ENCODE results near the gene TMEM184B. TPM values are rescaled to one million over a fixed set of nuclear protein-coding genes. Genes with fewer than 3 reads are reported as not detected.

Gene TMEM184B
- total and polyA plus RNA-seq, 2 donors from 2014 or later = 22.9 to 54.1 TPM

- Histone ChIP-seq H3K27me3 (ENCODE audit: control insufficient read depth, insufficient read depth, low read length) (no peaks in the 10 kb centered on the region), H3K4me3 (ENCODE audit: low read length in 3 of 3) (no peak overlapping the region), H3K27ac (ENCODE audit: low read depth in 2 of 2, low read length in 2 of 2) (peak overlapping the region; percentile 95 to 97), H3K36me3 (ENCODE audit: control insufficient read depth in 2 of 3, insufficient read depth in 3 of 3, low read length in 3 of 3) (no peaks in the 10 kb centered on the region), H3K9me3 (ENCODE audit: control insufficient read depth in 2 of 3, insufficient read depth in 1 of 3, low read length in 3 of 3) (no peaks in the 10 kb centered on the region), H3K9ac (ENCODE audit: low read length in 3 of 3) (peak overlapping the region in 1 of 3 donors; percentile 90), H3K4me1 (ENCODE audit: control insufficient read depth in 2 of 3, insufficient read depth in 2 of 3, low read depth in 1 of 3, low read length in 3 of 3) (peaks cover 0 to 11% (median 0%) of the 10 kb centered on the region in 3 donors)
- intact Hi-C loops (cut with DNase I) = no loop called here
- no peak for DNase-seq
- FAIRE-seq = no peak
- TF ChIP-seq, protein P1, sequence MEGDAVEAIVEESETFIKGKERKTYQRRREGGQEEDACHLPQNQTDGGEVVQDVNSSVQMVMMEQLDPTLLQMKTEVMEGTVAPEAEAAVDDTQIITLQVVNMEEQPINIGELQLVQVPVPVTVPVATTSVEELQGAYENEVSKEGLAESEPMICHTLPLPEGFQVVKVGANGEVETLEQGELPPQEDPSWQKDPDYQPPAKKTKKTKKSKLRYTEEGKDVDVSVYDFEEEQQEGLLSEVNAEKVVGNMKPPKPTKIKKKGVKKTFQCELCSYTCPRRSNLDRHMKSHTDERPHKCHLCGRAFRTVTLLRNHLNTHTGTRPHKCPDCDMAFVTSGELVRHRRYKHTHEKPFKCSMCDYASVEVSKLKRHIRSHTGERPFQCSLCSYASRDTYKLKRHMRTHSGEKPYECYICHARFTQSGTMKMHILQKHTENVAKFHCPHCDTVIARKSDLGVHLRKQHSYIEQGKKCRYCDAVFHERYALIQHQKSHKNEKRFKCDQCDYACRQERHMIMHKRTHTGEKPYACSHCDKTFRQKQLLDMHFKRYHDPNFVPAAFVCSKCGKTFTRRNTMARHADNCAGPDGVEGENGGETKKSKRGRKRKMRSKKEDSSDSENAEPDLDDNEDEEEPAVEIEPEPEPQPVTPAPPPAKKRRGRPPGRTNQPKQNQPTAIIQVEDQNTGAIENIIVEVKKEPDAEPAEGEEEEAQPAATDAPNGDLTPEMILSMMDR (IDR thresholded peaks at IDR 0.05; ENCODE audit: borderline replicate concordance, extremely low read depth, insufficient read depth) = no peak
These were observed 46.3 kb upstream of the TMEM184B start for GRCh38 chr22:38318792-38319773.

GRCh38 chr22:38317995-38318715 lies 45.3 kb upstream of the TMEM184B start:
- H3K9me3 ChIP-seq (ENCODE audit: control insufficient read depth in 2 of 3, insufficient read depth in 1 of 3, low read length in 3 of 3) = no peaks in the 10 kb centered on the region
- no peak for FAIRE-seq
- peak overlapping the region in 2 of 3 donors; percentile 90 to 96 for H3K9ac ChIP-seq (ENCODE audit: low read length in 3 of 3)
- TF ChIP-seq, protein P1 (IDR thresholded peaks at IDR 0.05; ENCODE audit: borderline replicate concordance, extremely low read depth, insufficient read depth) = no peak
- DNase-seq = peak in 4 of 5 donors; percentile 28 to 87 (median 63)
- H3K4me1 ChIP-seq (ENCODE audit: control insufficient read depth in 2 of 3, insufficient read depth in 2 of 3, low read depth in 1 of 3, low read length in 3 of 3) = peaks cover 0 to 14% (median 2%) of the 10 kb centered on the region in 3 donors
- peak overlapping the region in 2 of 3 donors; percentile 49 to 58 for H3K4me3 ChIP-seq (ENCODE audit: low read length in 3 of 3)
- H3K27ac ChIP-seq (ENCODE audit: low read depth in 2 of 2, low read length in 2 of 2) = peak overlapping the region; percentile 95 to 97
- H3K36me3 ChIP-seq (ENCODE audit: control insufficient read depth in 2 of 3, insufficient read depth in 3 of 3, low read length in 3 of 3) = peaks cover 0 to 2% (median 0%) of the 10 kb centered on the region in 3 donors
- intact Hi-C loops (cut with DNase I) = no loop called here
- H3K27me3 ChIP-seq (ENCODE audit: control insufficient read depth, insufficient read depth, low read length) = no peaks in the 10 kb centered on the region

DNA sequence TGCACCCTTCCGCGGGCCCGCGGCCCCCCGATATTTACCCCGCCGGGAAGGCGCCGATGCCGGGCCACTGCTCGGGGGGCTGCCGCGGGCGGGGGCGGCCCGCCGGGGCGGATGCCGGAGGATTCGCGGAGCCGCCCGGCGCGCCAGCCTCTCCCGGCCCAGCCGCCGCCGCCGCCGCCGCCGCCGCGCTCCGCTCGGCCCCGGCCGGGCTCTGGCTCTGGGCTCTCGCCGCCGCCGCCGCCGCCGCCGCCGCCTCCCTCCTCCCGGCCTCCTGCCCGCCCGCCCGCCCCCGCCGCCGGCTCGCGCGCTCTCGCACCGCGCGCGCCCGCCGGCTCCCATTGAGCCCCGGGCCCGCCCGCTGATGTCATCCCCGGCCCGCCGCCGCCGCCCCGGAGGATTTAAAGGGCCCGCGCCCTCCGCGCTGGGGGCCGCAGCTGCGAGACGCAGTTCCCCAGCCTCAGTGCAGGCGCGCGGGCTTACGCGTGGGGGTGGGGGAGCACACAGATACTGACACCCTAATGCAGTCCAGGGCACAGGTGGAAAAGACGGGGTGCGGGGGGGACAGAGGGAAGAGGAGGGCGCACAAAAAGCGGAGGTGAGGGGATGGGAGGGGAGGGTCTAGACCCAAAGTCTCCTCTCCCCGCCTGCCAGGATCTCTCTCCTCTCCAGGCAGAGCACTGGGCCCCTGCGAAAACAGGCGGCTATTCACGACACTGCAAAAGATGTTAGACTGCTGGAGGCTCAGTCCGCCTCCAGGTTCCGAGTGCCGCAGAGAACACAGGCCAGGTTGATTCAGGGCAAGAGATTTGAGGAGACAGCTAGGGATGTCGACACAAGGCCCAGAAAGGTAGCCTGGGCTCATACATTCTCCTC lies 44.5 kb upstream of the TMEM184B start, which contains the start of gene CSNK1E:
CSNK1E (minus strand) TSS at position 312 of the 873 bp plus-strand sequence. CDS start 3,276 bp downstream, outside the sequence.
- H3K36me3 ChIP-seq (ENCODE audit: control insufficient read depth in 2 of 3, insufficient read depth in 3 of 3, low read length in 3 of 3) = peaks cover 0 to 6% (median 3%) of the 10 kb centered on the region in 3 donors
- FAIRE-seq (no peak), DNase-seq (peak; percentile 71 to 92 (median 86))
- peak within 1 kb of the TSS; percentile 95 to 97 for H3K27ac ChIP-seq (ENCODE audit: low read depth in 2 of 2, low read length in 2 of 2)
- H3K27me3 ChIP-seq (ENCODE audit: control insufficient read depth, insufficient read depth, low read length) = no peaks in the 10 kb centered on the region
- intact Hi-C loops (cut with DNase I) = no loop called here
- no peaks in the 10 kb centered on the region for H3K9me3 ChIP-seq (ENCODE audit: control insufficient read depth in 2 of 3, insufficient read depth in 1 of 3, low read length in 3 of 3)
- peak within 1 kb of the TSS; percentile 75 to 88 (median 87) for H3K4me3 ChIP-seq (ENCODE audit: low read length in 3 of 3)
- TF ChIP-seq, protein P1 (IDR thresholded peaks at IDR 0.05; ENCODE audit: borderline replicate concordance, extremely low read depth, insufficient read depth) = no peak
- H3K4me1 ChIP-seq (ENCODE audit: control insufficient read depth in 2 of 3, insufficient read depth in 2 of 3, low read depth in 1 of 3, low read length in 3 of 3) = peaks cover 0 to 22% (median 3%) of the 10 kb centered on the region in 3 donors
- H3K9ac ChIP-seq (ENCODE audit: low read length in 3 of 3) = peak within 1 kb of the TSS; percentile 53 to 96 (median 90)
